WI38 (cell line): ENCODE results near the gene SLC12A5.

ENCODE experiments used
- H3K4me3 ChIP-seq: 2 replicates; pipeline ENCODE4 v1.5.1; 2011; ENCODE audit warnings: low read depth, mild to moderate bottlenecking, control low read depth, low read length
- TF ChIP-seq, protein P1 (sequence below): IDR thresholded peaks from 2 replicates; pipeline ENCODE4 v1.5.1; 2012; ENCODE audit warnings: low read depth, mild to moderate bottlenecking, control low read depth, low read length

Gene SLC12A5

GRCh38 chr20:46108976-46109375, 80.0 kb downstream of the SLC12A5 start:
- TF ChIP-seq, protein P1, sequence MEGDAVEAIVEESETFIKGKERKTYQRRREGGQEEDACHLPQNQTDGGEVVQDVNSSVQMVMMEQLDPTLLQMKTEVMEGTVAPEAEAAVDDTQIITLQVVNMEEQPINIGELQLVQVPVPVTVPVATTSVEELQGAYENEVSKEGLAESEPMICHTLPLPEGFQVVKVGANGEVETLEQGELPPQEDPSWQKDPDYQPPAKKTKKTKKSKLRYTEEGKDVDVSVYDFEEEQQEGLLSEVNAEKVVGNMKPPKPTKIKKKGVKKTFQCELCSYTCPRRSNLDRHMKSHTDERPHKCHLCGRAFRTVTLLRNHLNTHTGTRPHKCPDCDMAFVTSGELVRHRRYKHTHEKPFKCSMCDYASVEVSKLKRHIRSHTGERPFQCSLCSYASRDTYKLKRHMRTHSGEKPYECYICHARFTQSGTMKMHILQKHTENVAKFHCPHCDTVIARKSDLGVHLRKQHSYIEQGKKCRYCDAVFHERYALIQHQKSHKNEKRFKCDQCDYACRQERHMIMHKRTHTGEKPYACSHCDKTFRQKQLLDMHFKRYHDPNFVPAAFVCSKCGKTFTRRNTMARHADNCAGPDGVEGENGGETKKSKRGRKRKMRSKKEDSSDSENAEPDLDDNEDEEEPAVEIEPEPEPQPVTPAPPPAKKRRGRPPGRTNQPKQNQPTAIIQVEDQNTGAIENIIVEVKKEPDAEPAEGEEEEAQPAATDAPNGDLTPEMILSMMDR: no peak
- no peak overlapping the region for H3K4me3 ChIP-seq
